HG02759 (cell line): ENCODE measurements around the gene SORCS2.

Experiments
- ATAC-seq: cut with Tn5 transposase; IDR thresholded peaks from one replicate; pipeline ENCODE4 v1.9.1; 2021; ENCODE audit warnings: mild to moderate bottlenecking, moderate library complexity; ENCODE audit not compliant: unreplicated experiment

Gene SORCS2

DNA sequence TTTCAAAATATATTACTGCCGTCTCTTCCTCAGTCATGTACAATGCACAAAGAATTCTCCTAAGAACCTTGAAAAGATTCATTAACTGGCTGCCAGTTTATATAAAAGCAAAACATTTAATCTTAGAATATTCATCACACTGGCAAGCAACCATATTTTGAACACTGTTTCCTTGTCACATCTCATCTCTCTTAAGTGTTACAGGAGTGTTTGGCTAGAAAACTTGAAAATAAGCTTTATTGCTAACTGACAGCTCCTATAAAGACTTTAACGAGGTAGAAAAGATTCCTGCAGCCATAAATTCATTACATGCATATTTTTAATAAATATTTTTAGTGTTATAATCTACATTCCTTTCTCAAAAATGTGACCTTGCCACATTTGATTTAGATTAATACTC is 597.7 kb downstream of the SORCS2 start:
- ATAC-seq, result no peak

DNA sequence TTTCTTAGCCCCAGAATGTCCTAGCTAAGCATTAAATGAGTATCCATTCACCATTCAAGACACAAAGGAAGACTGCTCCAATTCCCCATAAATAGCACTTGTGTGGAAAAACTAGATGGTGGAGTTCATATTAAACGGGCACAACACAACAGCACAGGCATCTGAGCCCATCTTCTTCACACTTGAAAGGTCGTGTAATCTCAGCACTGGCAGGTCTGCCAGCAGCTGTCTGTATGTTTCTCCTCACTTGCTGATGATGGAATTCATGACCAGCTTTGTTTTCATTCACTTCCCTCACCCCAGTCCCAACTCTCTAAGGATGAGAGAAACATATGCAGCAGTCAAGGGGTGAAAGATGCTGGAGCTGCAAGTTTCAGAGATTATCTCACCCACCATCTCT is 598.7 kb downstream of the SORCS2 start:
- no peak for ATAC-seq
